Measurements from ENCODE around the gene CDKAL1. TPM values are rescaled to one million over a fixed set of nuclear protein-coding genes. Genes with fewer than 3 reads are reported as not detected.

Gene CDKAL1
- total RNA-seq, 6 experiments from 2014 or later = 9.2 to 14.3 (median 11.9) TPM

DNA sequence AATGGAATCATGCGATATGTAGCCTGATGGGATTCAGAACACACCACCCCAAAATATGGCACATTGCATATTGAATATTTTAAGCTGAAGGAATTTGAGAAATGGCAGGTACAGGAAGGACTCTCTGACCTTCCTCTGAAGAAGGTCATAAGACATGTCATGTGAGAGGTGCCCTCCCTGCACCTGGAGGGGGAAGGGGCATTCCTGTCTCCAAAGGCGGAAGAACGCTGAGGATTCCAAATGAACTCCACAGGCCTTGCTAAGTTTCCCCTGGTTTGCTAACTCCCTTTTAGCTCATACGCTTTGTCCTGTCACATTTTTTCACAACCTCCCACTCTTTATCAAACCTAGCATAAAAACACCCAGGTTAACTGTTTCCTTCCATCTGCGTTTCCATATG is 347.8 kb downstream of the CDKAL1 start:
- TF ChIP-seq, protein P1, sequence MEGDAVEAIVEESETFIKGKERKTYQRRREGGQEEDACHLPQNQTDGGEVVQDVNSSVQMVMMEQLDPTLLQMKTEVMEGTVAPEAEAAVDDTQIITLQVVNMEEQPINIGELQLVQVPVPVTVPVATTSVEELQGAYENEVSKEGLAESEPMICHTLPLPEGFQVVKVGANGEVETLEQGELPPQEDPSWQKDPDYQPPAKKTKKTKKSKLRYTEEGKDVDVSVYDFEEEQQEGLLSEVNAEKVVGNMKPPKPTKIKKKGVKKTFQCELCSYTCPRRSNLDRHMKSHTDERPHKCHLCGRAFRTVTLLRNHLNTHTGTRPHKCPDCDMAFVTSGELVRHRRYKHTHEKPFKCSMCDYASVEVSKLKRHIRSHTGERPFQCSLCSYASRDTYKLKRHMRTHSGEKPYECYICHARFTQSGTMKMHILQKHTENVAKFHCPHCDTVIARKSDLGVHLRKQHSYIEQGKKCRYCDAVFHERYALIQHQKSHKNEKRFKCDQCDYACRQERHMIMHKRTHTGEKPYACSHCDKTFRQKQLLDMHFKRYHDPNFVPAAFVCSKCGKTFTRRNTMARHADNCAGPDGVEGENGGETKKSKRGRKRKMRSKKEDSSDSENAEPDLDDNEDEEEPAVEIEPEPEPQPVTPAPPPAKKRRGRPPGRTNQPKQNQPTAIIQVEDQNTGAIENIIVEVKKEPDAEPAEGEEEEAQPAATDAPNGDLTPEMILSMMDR (IDR thresholded peaks at IDR 0.05) = no peak
- no peak overlapping the region for H3K27ac Mint-ChIP-seq
- H3K36me3 Mint-ChIP-seq (ENCODE audit: low read depth) = peaks cover 52% of the 10 kb centered on the region
- H3K4me1 Mint-ChIP-seq (ENCODE audit: low read depth) = peaks cover 25% of the 10 kb centered on the region
- H3K9me3 Mint-ChIP-seq = peaks cover 32% of the 10 kb centered on the region
- no peaks in the 10 kb centered on the region for H3K27me3 Mint-ChIP-seq (ENCODE audit: insufficient read depth)
- no peak overlapping the region for H3K4me3 Mint-ChIP-seq
- DNase-seq = no peak

DNA sequence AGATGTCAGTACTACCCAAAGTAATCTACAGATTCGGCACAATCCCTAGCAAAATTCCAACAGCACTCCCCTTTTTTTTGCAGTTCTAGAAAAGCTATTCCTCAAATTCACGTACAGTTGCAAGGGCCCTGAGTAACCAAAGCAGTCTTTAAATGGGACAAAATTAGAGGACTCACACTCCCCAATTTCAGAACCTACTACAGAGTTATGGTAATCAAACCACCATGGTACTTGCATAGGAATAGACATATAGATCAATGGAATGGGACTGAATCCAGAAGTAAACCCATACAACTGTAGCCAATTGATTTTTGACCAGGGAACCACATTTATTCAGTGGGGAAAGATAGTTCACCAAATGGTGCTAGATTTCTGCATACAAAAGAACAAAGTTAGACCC is 350.8 kb downstream of the CDKAL1 start:
- Mint-ChIP-seq H3K4me3 (no peak overlapping the region), H3K27me3 (ENCODE audit: insufficient read depth) (no peaks in the 10 kb centered on the region; the same call in 1 of the 2 replicates), H3K36me3 (ENCODE audit: low read depth) (peaks cover 63% of the 10 kb centered on the region), H3K9me3 (peaks cover 42% of the 10 kb centered on the region), H3K27ac (no peak overlapping the region), H3K4me1 (ENCODE audit: low read depth) (no peaks in the 10 kb centered on the region)
- no peak for DNase-seq
- TF ChIP-seq, protein P1 (IDR thresholded peaks at IDR 0.05) = no peak

DNA sequence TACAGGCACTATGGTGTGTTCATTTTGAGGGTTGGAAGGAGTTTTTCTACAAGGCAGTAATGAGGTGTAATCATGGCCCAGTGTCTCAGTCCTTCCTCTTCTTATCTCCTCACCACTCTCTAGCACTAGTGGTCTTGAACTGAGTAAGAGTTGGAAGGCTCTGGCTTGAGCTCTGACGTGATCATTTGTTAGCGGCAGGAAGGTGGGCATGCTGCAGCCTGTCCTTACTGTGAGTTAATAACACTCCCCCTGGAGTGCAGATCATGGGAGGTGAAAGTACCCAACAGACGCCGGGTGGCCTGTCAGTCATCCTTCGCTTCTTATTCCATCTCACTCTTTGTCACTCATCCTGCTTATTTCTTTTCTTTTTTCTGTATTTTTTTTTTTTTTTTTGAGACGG is 356.9 kb downstream of the CDKAL1 start:
- H3K36me3 Mint-ChIP-seq (ENCODE audit: low read depth) = peaks cover 18% of the 10 kb centered on the region

DNA sequence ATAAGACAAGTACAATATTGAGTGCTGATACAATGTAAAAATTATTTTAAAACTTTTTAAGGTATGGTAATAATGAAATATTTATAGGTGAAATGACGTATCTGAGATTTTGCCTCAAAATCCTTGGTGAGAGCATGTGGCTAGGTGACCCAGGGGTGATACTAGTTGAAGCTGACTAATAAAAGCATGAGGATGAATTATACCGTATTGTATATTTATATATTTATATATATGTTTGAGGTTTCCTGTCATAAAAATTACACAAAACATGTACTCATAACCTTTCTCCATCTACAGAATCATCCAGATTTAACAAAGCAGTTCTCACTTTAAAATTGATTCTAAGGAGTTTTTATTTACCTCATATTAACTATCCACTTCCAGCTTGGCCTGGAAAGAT is 358.1 kb downstream of the CDKAL1 start:
- Mint-ChIP-seq H3K4me3 (no peak overlapping the region), H3K9me3 (peaks cover 7% of the 10 kb centered on the region), H3K36me3 (ENCODE audit: low read depth) (peaks cover 8% of the 10 kb centered on the region), H3K27ac (no peak overlapping the region), H3K4me1 (ENCODE audit: low read depth) (peaks cover 9% of the 10 kb centered on the region), H3K27me3 (ENCODE audit: insufficient read depth) (no peaks in the 10 kb centered on the region; the same call in 1 of the 2 replicates)
- DNase-seq = no peak
- TF ChIP-seq, protein P1 (IDR thresholded peaks at IDR 0.05) = no peak

More for the DNA sequence above, 356.9 kb downstream of the CDKAL1 start:
- Mint-ChIP-seq H3K4me1 (ENCODE audit: low read depth) (no peaks in the 10 kb centered on the region), H3K9me3 (peaks cover 16% of the 10 kb centered on the region), H3K4me3 (no peak overlapping the region), H3K27ac (no peak overlapping the region), H3K27me3 (ENCODE audit: insufficient read depth) (no peaks in the 10 kb centered on the region; the same call in 1 of the 2 replicates)
- no peak for DNase-seq
- TF ChIP-seq, protein P1 (IDR thresholded peaks at IDR 0.05) = no peak

DNA sequence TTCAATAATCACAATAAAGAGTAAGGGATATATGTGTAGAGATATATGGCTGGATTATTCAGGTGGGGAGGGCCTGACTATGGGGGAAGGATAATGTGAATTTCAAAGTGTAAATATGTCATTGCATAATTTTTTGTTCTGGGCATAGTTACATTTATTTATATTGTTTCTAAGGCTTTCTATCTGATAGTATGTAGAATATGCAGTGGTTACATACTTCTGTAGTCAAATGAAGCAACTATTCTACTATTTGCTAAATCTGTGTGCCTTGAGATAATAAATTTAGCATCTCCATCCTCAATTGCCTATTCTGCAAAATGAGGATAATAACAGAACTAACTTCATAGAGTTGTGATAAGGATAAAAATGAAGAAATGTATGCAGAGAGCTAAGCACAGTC is 359.2 kb downstream of the CDKAL1 start:
- H3K27ac Mint-ChIP-seq = no peak overlapping the region
- no peak for DNase-seq
- no peak overlapping the region for H3K4me3 Mint-ChIP-seq
- peaks cover 9% of the 10 kb centered on the region for H3K4me1 Mint-ChIP-seq (ENCODE audit: low read depth)
- no peaks in the 10 kb centered on the region for H3K9me3 Mint-ChIP-seq
- TF ChIP-seq, protein P1 (IDR thresholded peaks at IDR 0.05) = no peak
- no peaks in the 10 kb centered on the region; the same call in 1 of the 2 replicates for H3K27me3 Mint-ChIP-seq (ENCODE audit: insufficient read depth)
- H3K36me3 Mint-ChIP-seq (ENCODE audit: low read depth) = peaks cover 8% of the 10 kb centered on the region
